Stimulated activated naive CD4-positive, alpha-beta T cell (primary cell): ENCODE measurements around the gene HSPA2.

ENCODE experiments used
- DNase-seq, 6 experiments: peaks; one replicate each; lab custom pipeline; 2025; lab: John Stamatoyannopoulos, UW

Gene HSPA2

DNA sequence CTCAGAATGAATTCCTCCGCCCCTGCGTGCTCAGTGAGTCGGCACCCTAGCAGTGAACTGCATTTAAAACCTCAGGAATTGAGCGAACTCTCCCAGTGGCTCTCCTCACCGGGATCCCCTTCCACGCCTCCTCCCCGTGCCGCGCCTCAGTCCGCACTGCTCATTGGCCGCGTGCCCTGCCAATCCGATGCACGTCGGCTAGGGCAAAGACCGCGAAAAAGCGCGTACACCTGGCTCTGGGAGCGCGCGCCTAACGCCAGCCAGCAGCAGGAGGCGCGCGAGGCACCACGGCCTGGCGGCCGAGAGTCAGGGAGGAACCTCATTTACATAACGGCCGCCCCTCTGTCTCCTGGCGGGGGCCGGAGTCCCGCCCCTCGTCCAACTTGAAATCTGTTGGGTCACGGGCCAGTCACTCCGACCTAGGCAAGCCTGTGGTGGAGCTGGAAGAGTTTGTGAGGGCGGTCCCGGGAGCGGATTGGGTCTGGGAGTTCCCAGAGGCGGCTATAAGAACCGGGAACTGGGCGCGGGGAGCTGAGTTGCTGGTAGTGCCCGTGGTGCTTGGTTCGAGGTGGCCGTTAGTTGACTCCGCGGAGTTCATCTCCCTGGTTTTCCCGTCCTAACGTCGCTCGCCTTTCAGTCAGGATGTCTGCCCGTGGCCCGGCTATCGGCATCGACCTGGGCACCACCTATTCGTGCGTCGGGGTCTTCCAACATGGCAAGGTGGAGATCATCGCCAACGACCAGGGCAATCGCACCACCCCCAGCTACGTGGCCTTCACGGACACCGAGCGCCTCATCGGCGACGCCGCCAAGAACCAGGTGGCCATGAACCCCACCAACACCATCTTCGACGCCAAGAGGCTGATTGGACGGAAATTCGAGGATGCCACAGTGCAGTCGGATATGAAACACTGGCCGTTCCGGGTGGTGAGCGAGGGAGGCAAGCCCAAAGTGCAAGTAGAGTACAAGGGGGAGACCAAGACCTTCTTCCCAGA, at the start of gene HSPA2:
Gene HSPA2, plus strand, starts transcription at position 534 of the 995 bp plus-strand sequence. Its CDS starts 109 bp downstream, at position 643.
- peak; percentile 87 to 98 (median 92) for DNase-seq

- no peak for DNase-seq
Observed at GRCh38 chr14:64491637-64492036, 48.9 kb upstream of the HSPA2 start.

DNA sequence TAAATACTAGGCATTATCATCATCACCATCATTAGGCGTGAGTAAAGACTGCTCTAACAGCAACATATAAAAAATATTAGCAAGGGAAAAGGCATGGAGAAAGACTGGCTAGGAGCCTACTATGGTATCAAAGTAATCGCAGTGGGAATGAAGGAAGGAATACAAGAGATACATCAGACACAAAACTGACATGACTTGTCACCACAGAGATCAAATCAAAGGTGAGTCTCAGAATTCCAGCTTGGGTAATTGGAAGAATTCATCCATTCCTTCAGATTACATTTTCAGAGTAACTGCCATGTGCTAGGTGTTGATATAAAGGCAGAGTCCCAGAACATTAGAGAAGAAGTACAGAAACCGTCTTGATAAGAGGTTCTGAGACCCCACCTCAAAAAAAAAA, 47.1 kb upstream of the HSPA2 start:
- DNase-seq: no peak

- no peak for DNase-seq
Observed at GRCh38 chr14:64495252-64495651, 45.3 kb upstream of the HSPA2 start.

DNA sequence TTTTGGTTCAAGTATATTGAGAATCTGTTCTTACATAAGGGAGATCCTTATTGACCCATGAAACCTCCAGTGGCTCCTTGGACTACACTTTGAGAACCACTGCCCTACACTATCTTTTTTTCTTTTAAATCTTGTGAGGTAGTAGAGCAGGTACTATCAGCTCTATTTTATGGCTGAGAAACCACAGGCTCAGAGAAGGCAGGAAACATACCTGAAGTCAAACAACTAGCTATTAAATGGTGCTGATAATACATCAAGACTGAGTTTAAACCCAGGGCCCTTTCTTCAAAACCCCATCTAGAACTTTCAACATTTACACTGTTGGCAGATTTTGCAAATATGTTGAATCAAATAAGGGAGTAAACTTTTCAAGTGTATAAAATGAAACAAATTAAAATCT, 43.8 kb upstream of the HSPA2 start:
- peak in 1 of 6 experiments; percentile 8 for DNase-seq

DNA sequence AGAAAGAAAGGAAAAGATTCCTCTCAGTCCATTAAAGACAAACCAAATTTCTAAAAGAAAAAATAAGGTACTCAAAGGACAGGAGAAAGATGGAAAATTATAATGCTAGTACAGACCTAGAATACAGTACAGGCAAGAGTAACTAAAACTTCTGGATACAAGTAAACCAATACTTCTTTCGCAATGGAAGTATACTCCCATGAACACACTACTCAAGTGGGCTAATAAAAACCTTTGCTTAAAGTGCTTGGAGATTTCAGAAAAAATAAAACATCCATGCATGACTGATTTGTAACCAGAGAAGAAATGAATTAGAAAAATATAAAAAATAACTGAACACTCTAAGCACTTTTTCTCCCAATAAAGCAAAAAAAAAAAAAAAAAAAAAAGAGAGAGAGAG, 40.5 kb upstream of the HSPA2 start:
- no peak for DNase-seq

DNA sequence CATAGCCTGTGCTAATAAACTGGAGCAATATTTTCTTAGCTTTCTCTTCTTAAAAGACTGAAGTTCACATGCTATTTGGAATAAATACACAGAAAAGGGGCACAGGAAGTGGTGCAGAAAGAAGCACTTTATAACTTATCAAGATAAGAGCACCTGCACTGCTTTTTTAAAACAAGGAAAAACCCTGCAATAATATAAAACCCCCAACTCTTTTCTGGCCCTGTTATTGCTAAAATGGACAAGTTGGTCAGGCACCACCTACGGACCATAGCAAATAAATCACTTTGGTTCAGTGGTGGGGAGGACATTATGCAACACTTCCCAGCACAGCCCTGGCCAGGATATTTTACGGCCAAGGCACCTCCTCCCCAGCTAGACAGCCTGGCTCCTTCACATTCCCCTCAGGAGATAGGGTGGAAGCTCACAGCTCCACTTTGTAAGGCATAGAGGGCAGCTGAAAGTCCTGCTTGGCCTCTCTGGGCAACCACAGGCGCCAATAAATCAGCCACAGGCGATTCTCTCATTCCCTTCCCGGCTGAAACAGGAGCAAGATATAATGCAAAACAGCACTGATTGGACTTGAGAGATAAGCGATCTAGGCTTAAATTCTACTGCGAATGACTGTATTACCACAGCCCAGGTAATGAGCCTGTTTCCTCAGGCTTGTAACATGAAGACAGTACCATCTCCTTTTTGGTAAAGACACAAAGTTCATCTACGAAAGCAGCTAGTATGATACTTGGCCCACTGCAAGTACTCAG, 39.0 kb upstream of the HSPA2 start:
- DNase-seq: peak in 3 of 6 experiments; percentile 47 to 54 (median 49)

GRCh38 chr14:64502456-64502855, 38.1 kb upstream of the HSPA2 start:
- peak in 3 of 6 experiments; percentile 16 to 50 (median 37) for DNase-seq

DNA sequence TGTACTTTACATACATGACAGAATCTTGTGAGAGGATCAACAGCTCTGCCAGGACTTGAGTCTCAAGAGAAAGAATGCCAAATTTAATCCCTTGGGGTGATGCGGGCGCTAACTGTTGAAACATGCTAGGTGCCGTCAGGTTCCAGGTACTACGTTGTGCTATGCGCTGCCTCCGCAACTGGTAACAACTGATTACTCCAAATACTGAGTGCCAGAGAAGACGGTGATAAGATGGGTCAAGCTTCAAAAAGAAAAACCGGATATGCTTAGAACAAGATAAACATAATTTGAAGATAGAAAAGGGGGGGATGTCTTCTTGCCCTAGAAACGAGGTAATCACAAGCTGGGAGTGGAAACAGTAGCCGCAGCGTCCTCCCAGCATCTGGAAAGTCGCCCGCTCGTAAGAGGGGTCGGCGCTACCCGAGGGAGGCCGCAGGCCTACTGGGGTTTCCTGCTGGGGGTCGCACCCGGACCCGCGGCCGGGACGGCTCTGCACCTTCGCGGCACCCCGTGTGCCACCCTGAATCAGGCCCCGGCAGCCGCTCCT, 37.6 kb upstream of the HSPA2 start:
- peak in 3 of 6 experiments; percentile 20 to 74 (median 53) for DNase-seq

DNA sequence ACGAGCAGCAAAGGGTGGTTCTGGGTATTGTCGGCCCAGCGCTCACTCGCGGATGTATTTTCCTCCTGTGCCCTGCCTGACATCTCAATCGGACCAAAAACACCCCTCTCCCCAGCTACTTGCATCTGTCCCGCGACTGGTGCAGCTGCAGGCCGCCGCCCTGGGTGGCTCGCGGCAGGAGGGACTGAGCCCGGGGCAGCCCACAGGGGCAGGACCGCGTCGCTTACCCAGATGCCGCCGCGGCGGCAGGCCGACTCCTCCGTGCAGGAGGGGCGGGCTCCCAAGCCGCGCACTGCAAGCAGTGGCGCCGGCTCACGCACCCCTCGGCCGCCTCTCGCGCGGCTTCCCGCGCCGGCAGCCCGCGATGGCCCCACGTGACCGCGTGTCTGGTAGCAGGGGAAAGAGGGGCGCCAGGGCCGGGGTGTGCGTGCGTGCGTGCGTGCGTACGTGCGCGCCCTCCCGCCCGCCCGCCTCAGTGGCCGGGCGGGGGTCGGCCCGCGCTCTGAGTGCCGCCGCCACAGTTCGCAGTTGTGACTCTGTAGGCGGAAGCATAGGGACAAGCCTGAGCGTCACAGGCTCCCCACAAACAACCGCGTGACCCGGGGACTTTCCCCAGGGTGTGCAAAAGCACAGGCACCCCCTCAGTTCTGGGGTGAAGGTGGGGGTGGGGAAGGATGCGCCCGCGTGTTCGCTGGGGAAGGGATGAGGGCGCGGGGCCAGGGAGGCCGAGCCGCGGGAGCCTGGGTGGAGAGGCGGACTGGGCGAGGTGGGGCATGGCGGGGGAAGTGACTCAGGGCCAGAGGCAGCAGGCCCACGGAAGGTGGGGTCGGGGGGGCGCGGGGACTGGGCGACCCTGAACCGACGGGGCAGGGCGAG, 36.9 kb upstream of the HSPA2 start, which contains the start of gene ZBTB25:
Gene ZBTB25, minus strand, starts transcription at position 405 of the 876 bp plus-strand sequence. CDS start 13,305 bp downstream, outside the sequence.
- peak; percentile 95 to 99 (median 98) for DNase-seq

- DNase-seq: peak; percentile 79 to 91 (median 82)
Observed at GRCh38 chr14:64504310-64504896, 36.1 kb upstream of the HSPA2 start, which contains the start of gene ZBTB1. ZBTB1 (plus strand) TSS chr14:64504770; CDS start chr14:64521505, 16,735 bp downstream.

GRCh38 chr14:64504897-64505794, 35.4 kb upstream of the HSPA2 start:
- peak; percentile 75 to 91 (median 86) for DNase-seq

GRCh38 chr14:64506721-64507120, 33.8 kb upstream of the HSPA2 start:
- peak in 2 of 6 experiments; percentile 6 to 15 for DNase-seq

- no peak for DNase-seq
Observed at GRCh38 chr14:64507376-64508156, 33.0 kb upstream of the HSPA2 start.

GRCh38 chr14:64508215-64508776, 32.2 kb upstream of the HSPA2 start:
- DNase-seq: no peak

DNA sequence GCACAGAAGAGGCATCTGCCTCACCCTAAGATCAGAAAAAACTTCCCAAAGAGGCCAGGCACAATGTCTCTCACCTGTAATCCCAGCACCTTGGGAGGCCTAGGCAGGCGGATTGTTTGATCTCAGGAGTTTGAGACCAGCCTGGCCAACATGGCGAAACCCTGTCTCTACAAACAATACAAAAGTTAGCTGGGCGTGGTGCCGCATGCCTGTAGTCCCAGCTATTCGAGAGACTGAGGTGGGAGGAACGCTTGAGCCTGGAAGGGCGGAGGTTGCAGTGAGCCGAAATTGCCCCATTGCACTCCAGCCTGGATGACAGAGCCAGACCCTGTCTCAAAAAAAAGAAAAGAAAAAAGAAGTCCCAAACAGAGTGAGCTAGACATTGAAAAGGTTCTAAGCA, 31.5 kb upstream of the HSPA2 start:
- no peak for DNase-seq

- peak; percentile 8 to 76 (median 54) for DNase-seq
Observed at GRCh38 chr14:64510825-64511671, 29.5 kb upstream of the HSPA2 start.
